GM19467 (cell line): ENCODE data around the gene TBC1D17.

Experiments
- ATAC-seq: cut with Tn5 transposase; IDR thresholded peaks from one replicate; pipeline ENCODE4 v1.9.1; 2021; ENCODE audit warnings: mild to moderate bottlenecking, moderate library complexity; ENCODE audit not compliant: unreplicated experiment

TBC1D17 gene

DNA sequence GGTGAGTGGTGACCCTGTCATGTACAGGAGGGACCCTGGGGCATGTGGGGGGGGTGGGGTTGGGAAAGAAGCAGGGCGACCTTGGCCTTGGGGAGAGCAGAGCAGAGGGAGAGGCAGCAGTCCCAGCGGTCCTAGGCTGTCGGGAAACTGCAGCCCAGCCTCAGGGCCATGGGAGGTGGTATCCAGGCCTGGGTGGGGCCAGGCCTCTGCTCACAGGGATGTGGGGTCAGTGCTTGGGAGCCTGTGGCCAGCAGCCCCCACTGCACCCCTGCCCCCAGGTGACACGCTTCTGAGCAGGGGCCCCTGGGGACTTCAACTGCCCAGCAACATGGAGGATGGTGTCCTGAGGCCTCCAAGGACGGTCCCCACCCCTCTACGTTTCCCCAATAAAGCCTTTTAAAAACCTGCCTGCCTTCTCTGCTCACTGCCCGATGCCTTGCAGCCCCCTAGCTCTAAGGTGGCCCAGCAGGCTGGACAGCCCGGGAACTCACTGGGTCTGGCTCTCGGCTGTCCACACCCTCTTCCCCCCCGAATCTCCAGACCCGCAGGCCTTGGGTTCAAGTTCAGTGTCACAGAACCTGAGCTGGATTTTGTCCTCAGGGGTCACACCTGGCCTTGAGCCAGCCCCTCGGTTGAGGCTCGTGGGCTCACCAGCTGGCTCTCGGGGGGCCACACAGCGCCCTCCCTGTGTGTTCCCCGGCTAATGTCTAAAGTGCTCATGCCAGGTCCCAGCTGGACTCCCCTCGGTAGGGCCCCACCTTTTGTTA, 17.0 kb upstream of the TBC1D17 start:
- ATAC-seq = no peak

DNA sequence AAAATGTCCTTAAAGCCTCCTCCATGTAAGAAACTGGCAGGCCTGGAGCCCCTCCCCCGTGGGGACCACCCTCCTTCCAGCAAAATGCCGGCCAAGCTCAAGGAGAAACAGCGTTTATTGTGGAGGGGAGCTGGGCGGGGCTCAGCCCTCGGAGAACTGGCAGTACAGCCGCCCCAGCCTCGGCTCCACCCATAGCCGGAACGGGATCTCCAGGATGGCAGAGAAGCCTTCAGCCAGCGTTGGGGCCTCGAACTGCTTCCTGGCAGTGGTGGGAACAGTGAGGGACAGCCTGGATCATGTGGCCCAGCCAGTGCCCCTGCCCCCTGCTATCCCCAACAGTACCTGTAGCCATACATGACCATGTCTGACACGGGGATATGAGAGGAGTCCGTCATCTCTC, 16.4 kb upstream of the TBC1D17 start:
- ATAC-seq = no peak

DNA sequence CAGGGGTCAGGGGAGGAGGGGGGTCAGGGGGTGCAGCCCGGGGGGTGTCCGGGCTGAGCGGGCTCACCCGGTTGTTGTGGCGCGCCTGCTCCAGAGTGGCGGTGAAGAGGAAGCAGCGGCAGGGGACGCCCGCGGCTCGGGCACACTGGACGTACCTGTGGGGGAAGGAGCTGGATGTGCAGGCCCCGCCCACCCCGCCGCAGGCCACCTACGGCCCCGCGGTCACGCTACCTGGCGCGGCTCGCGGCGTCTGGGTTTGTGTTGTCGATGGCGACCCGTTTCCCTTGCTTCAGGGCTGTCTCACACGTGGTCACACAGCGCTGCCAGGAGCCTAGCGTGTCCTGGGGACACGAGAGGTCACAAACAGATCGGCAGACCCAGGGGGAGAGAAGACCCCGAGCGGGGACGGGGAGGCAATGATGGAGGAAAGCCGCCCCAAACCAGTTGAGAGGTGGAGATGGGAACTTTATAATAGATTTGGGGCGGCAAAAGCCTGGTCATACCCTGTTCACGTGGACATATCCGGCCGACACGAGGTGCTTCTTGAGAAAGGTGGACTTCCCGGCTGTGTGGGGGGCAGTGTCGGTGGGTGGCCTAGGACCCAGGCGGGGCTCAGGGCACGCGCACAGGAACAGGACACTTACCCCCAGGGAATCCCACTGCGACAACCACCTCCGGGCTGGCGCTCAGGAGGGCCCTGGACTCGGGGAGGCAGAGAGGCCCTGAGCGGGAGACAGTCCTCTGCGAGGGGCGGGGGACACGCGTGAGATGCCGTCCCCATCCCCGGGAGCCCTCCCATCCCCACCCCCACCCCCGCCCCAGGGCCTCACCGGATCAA, 15.7 kb upstream of the TBC1D17 start:
- ATAC-seq = no peak

DNA sequence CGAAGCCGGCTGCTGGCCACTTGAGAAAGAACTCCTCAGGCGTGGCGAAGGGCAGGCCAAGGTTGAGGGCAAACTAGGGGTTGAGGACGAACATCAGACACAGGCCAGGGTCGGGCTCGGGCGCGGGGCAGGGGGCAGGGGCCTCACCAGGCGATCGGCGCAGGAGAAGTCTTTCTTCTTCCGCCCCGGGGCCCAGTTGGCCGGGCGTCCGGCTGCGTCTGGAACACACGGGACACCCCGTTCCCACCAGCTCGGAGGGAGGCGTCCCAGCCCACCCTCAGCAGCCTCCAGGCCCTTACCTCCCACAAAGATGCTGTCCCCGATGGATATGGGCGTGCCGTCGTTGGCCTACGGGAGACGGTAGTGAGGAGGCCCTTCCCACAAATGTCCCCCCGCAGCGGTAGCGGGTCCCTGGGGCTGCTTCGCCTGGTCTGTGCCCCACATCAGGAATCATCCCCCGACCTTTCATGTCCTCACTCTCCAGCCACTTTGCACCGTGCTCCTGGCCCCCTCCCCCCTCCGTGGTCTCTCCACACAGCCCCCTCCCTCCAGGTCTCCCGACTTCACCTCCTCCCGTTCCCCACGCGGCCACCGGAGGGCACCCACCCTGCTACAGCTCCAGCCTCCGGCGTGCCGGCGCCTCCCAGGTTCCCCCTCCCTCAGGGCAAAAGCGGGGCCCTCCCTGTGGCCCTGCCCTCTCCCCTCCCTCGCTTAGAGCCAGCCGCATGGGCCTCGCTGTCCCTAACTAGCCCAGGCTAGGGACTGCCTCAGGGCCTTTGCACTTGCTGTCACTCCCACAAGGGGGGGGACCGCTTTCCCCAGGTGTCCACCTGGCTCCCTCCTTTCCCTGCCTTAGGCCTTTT, 14.9 kb upstream of the TBC1D17 start:
- no peak for ATAC-seq

DNA sequence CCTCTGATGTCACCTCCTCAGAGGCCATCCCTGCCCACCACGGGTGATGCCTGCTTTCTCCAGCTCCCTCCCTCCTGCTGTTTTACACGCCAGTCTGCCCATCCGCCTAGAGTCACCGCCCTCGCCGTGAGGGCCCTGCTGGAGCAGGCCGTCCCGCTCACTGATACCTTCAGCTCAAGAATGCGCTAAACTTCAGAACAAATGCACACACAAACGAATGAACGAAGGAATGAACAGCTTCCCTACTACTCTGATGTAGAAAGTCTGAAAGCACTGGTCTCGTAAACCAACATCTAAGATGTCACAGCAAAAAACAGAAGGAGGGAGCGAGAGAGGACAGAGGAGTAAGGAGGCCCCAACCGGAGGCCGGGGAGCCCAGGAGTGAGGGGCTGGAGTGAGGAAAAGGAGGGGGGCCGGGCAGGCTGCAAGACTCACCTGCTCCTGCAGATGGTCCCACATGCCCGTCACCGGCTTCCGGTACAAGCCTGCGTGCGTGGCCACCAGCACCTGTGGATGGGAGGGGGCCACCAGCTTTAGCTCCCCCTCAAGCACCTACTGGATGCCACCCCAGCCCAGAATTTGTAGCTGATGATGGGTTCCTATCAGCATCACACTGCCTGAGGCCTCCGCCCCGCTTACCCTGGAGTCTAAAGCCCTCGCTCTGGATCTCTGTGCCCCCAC, 14.1 kb upstream of the TBC1D17 start:
- no peak for ATAC-seq

DNA sequence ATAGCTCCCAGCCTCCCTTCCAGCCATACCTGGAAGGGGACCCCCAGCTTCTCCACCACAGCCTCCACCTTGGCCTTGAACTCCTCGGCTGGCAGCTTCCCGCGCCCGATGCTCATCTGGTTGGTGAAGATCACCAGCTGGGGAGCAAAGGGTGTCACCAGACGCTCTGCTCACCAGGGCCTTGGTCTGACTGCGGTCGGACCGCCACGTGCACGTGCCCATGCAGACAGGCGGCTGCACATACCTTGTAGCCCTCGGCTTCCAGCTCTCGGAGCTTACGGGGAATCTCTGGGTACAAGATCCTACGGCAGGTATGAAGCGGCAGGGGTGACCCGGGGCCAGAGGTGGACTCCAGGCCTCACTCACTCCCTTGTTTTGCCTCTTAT, 13.6 kb upstream of the TBC1D17 start:
- ATAC-seq = no peak

DNA sequence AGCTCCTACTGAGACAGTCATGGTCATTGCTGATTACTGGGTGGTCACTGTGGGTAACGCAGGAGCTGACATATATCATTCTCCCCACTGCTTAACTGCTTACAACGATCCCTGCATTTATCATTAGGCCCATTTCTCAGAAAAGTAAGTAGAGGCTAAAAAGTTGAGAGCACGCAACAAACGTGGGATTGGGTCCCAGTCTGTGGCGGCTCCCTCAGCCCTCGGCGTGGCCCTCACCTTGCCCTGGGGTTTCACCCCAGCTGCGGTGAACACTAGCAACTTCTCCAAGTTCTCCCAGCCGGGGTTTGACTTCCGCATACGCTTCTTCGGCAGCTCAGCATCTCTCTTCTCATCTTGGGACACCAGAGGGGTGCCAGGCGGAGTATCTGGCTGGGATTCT, 12.6 kb upstream of the TBC1D17 start:
- no peak for ATAC-seq

DNA sequence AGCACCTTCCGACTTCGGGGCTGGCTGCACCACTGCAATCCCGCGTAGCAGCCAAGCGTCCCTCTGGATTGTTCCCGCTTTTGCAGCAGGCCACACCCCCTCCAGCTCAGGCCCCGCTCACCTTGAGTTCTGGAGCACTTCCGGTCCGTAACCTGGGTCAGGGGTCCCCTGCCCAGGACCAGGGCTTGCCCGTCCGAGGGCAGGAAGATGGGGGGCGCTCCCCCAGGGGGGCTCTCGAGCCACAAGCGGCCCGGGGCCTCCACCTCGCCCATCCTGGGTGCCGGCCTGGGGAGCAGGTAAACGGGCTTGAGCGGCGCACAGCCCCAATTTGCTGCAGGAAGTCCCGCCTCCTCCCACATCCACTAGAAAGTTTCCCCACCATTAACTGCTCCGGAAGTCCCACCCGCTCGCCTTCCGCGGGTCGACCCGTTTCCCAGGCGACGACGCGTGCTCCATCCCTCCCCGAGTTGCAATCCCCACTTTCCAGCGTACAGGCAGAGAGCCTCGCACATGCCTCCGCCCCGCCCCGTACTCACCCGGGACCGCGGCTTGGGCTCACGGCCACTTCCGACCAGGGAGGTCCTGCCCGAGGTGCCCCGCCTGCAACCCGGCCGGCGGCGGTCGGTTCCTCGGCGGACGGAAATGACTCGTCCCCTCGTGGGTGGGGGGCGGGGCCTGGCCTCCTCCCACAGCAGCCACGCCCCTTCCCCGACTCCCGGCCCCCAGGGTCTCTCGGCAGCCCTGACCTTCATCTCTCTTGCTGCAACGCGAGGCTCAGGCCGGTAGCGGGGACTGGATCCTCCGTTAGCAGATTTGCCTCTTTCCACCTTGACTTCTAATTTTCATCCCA, 10.3 kb upstream of the TBC1D17 start, which contains the start of gene PNKP:
TSS of gene PNKP (minus strand) at position 644 of the 850 bp plus-strand sequence. CDS start at position 272, 372 bp downstream.
- ATAC-seq = peak; percentile 34

DNA sequence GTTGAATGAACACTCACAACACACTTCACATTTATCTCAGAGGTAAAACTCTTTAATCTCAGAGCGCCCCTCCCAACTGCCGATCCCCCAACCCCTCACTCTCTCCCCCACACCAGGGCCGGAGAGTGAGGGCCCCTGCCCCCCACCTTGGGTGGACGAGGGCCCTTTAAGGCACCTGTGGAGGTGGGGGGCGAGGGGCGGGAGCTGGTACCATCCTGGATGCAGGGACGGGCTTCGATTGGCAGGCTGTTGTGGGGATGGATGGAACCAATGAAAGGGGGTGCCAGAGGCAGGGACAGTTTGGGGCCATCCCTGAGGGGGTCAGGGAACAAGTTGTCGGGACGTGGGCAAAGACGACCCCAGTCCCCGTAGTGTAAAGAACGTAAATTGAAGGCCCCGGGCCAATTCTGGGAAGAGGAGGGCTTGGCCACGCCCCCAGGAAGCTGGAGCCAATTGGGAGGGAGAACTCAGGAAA, 8.5 kb upstream of the TBC1D17 start:
- ATAC-seq = no peak

DNA sequence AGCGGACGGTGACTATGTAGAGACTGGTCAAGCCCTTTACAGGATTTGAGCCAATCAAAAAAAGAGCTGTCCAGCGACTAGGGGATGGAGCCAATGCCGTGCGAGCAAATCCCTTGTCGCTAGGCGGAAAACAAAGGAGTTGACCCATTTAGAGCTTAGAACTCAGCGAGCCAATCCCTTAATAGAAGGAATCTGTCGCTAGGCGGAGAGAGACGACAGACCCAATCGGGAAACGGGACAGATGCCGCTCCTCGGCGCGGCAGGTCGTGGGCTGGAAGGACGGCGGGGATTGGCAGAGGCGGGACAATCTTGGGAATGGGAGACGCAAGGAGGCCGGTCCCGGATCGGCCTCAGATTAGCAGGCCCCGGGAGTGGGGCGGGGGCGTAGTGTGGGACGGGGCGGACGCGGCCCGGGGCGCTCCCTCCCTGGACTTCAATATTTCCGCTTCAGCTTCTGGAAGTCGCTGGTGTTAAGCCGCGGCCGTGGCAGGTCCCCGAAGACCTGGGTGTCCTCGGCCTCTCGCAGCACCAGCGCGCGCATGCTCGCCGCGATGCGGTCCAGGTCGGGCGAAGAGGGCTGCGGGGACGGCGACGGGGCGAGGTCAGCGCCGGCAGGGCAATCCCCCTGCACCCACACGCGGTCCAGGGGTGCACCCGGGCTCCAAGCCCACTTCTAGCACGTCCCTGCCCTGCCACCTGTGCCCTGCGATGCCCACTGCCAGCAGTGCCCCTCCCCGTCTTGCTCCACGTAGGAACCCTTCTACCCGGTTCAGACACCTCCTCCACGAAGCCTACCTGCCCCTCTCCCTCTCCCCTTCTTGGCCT, 7.8 kb upstream of the TBC1D17 start:
- ATAC-seq = peak; percentile 62

DNA sequence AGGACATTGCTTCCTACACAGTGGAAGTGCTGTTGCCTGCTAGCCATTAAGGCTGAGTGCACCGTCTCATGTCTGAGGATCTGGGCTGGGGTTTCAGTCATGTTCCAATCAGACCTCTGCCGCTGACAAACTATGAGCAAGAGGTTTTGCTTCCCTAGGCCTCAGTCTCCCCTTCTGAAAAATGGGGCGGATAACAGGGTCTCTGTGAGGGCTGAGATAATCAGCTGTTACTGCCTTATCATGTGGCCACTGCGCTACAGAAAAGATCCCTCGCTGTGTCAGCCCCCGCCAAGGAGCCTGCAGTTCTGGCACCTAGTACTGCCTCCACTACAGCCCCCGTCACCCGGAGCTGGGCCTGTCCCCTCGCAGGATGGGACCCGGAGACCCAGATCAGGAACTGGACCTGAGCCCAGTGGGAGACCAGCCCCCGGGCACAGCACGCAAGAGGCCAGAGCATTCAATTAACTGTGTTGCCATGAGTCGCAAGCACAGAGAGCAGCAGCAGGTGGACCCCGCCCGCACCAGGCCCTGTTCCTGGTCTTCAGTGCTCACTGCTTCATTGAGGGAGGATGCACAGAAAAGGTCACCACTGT, 7.1 kb upstream of the TBC1D17 start:
- ATAC-seq = no peak

DNA sequence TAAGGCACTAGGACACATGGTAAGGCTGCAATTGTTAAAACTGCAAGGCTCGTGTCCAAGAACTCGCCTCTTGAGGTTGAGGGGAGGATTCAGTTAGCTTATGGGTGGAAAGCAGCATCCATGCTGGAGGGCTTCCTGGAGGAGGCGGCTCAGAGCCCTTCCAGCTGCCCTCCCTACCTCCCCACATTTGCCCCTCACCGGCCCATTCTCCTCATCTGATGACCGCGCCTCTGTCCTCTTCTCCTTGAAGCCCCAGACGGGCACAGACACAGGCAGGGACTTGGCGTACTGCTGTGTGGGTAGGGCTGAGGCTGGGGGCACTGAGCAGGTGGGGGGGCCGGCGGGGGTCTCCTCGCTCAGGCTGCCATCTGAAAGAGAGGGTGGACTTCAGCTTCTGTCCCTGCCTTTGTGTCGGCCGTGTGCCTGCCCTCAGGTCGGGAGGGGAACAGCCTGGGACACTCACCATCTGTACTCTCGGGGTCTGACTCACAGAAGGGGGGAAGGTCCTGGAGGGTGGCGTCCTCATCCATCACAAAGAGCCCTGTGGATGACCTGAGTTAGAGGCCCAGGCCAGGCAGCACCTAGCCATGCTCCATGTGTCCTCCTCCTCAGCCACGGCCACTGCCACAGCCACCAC, 6.0 kb upstream of the TBC1D17 start:
- ATAC-seq = no peak

DNA sequence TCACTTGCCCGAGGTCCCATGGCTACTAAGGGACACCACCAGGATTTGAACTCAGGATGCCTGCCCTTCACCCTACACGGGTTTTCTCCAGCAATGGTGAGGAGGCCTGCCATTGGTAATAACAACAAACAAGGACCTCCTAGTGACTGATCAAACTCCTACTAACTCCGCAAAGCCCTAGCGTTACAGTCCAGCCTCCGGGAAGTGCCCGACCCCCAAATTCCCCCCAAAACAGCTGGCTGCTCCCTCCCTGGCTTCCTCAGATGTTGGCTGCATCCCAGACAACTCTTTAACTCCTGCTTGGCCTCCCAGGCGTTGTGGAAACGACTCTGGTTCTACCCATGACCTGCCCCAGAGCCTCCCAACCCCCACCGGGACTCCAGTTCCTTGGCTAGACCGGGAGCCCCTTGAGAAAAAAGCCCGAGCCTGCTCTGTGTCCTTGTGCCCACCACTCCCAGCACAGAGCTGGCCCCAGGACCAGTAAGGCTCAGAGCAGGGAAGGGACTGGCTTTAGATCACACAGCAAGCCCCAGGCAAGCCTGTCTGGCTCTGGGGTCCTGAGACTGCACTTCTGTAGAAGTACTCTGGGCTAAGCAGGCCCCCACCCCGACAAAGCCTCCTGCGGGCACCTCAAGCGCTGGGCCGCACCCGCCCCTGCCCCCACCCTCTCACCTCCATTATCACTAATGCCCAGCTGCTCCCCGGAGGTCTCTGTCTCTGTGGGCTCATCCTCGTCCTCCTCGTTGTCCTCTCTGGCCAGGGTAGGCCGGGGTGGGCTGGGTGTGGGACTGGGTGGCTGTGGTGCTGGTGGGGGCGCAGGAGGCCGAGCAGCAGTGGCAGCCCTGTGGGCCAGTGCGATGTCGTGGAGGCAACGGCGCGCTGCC, 5.0 kb upstream of the TBC1D17 start:
- ATAC-seq = no peak

DNA sequence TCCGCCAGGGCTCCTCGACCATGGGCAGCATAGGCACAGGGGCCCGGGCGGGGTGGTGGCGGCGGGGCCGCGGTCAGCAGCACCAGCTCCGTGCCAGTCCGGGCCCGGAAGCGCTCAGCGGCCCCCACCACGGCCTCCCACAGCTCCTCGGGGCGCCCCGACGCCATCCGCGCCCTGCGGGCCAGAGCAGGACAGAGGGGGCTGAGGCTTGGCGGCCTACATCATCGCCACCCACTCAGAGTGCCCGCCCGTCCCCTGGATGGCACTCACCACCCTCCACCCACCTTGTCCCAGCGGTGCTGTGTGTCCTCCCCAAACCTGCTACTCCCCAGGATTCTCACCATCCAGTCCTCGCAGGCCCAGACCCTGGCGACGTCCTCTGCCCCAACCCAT, 4.4 kb upstream of the TBC1D17 start:
- no peak for ATAC-seq

DNA sequence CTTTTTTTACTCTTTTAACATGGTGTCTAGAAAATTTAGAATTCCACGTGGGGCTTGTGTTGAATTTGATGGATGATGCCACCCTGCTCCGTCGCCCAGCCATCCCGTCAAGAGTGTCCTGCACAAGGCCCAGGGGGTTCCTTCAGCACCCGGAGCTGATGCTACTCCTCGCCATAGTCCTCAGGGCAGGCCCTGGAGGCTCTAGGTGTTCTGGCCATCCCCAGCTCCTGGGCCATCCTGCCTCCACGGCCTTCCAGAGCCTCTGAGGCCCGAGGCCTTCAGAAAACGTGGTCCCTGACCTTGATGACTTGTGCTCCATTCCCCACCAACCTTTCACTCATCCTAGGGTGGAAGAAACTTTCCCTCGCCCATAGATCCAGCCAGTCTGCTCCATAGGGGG, 3.7 kb upstream of the TBC1D17 start:
- no peak for ATAC-seq

DNA sequence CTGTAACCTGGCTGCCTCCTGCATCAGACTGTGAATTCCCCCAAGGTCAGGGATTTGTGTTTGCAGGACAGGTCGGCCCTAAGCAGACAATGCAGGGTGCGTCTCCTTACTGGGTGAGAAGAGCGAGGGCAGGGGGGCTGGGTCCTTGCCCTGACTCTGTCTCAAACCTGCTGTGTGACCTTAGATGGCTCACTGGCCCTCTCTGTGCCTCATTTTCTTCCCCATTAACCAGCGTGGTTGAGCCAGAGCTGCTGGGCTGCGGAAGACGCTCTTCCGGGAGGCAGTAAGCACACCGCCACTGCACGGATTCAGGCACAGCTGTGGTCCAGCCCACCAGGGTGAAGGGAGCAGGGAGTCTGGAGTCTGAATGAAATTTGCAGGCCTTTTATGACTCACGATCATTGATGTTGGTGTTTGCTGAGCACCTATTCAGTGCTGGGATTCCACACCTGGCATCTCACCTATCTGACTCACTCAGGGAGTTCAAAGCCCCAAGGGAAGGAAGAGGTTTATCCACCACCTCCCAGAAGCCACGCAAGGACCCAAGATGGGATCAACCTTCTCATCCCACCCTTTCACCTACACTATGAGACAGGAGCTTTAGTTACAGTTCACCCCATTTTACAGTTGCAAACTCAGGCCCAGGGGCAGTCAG, 2.9 kb upstream of the TBC1D17 start:
- ATAC-seq = no peak
